VCaP (cell line): ENCODE results near the gene MPP7.

ENCODE experiments used
- H3K27ac ChIP-seq: fragments of 450-650 bp; 2 replicates; pipeline ENCODE4 v1.5.1; 2017
- CTCF ChIP-seq: fragments of 450-650 bp; conservative IDR thresholded peaks from 2 replicates; pipeline ENCODE4 v1.5.1; 2017; ENCODE audit warnings: mild to moderate bottlenecking, moderate library complexity

The MPP7 gene

GRCh38 chr10:28269842-28270456 is 32.9 kb downstream of the MPP7 start:
- no peak for TF ChIP-seq CTCF
- no peak overlapping the region for H3K27ac ChIP-seq

GRCh38 chr10:28266449-28267224 is 36.2 kb downstream of the MPP7 start:
- TF ChIP-seq CTCF = no peak
- no peak overlapping the region for H3K27ac ChIP-seq

GRCh38 chr10:28263136-28263857 is 39.6 kb downstream of the MPP7 start:
- H3K27ac ChIP-seq = peak overlapping the region; percentile 98
- no peak; the same call in 1 of the 2 replicates for TF ChIP-seq CTCF

- no peak for TF ChIP-seq CTCF
- H3K27ac ChIP-seq = no peak overlapping the region
Measured at GRCh38 chr10:28256776-28257175, 46.1 kb downstream of the MPP7 start.

GRCh38 chr10:28254290-28254985 is 48.4 kb downstream of the MPP7 start:
- no peak for TF ChIP-seq CTCF
- peak overlapping the region; percentile 70 for H3K27ac ChIP-seq

GRCh38 chr10:28253169-28253785 is 49.6 kb downstream of the MPP7 start:
- no peak for TF ChIP-seq CTCF
- H3K27ac ChIP-seq = peak overlapping the region; percentile 70
